GM23338 (cell line): ENCODE data around the gene ITIH5. TPM values are rescaled to one million over a fixed set of nuclear protein-coding genes. Genes with fewer than 3 reads are reported as not detected.

Experiments
- ATAC-seq: fragments of 200-7000 bp; cut with Tn5 transposase; 3 replicates; pipeline ENCODE4 v1.9.1; 2020
- DNase-seq: peaks from one replicate; pipeline ENCODE4 v3.0.0-alpha.2; 2015; ENCODE audit warnings: low spot score
- H2AFZ ChIP-seq: fragments of 200-600 bp; sonication (generic); 2 replicates; pipeline ENCODE4 v1.8.0; 2016; ENCODE audit warnings: antibody characterized with exemption, mild to moderate bottlenecking, moderate library complexity
- H3F3A ChIP-seq: fragments of 200-600 bp; sonication (generic); replicated peaks from 2 replicates; pipeline ENCODE4 v1.8.0; 2017; ENCODE audit warnings: antibody characterized with exemption, mixed run types, low read depth
- H3K27ac ChIP-seq: fragments of 200-600 bp; sonication (generic); 2 replicates; pipeline ENCODE4 v1.6.1; 2016; ENCODE audit warnings: low read depth
- H3K27me3 ChIP-seq: fragments of 200-600 bp; sonication (generic); 2 replicates; pipeline ENCODE4 v1.8.0; 2016; ENCODE audit warnings: mild to moderate bottlenecking, mixed run types, moderate library complexity; ENCODE audit not compliant: insufficient read depth
- H3K36me3 ChIP-seq: fragments of 200-600 bp; sonication (generic); 2 replicates; pipeline ENCODE4 v1.8.0; 2016; ENCODE audit warnings: mild to moderate bottlenecking; ENCODE audit not compliant: insufficient read depth
- H3K4me1 ChIP-seq: fragments of 200-600 bp; sonication (generic); 2 replicates; pipeline ENCODE4 v1.8.0; 2016; ENCODE audit warnings: mild to moderate bottlenecking, moderate library complexity; ENCODE audit not compliant: insufficient read depth
- H3K4me2 ChIP-seq: fragments of 200-600 bp; sonication (generic); 2 replicates; pipeline ENCODE4 v1.7.1; 2017; ENCODE audit warnings: mixed run types
- H3K4me3 ChIP-seq: fragments of 200-600 bp; sonication (generic); 2 replicates; pipeline ENCODE4 v1.6.1; 2016; ENCODE audit warnings: mixed run types
- H3K79me2 ChIP-seq: fragments of 200-600 bp; sonication (generic); replicated peaks from 2 replicates; pipeline ENCODE4 v1.8.0; 2017; ENCODE audit warnings: mild to moderate bottlenecking; ENCODE audit not compliant: insufficient read depth
- H3K9me2 ChIP-seq: fragments of 200-600 bp; sonication (generic); 2 replicates; pipeline ENCODE4 v1.8.0; 2017; ENCODE audit not compliant: insufficient read depth
- H4K20me1 ChIP-seq: fragments of 200-600 bp; sonication (generic); replicated peaks from 2 replicates; pipeline ENCODE4 v1.8.0; 2017; ENCODE audit warnings: mild to moderate bottlenecking; ENCODE audit not compliant: insufficient read depth
- H3K27ac Mint-ChIP-seq: 2 replicates; pipeline ENCODE4 v1.8.0; 2020; ENCODE audit warnings: inconsistent platforms, mild to moderate bottlenecking, moderate library complexity, mixed read lengths
- H3K27me3 Mint-ChIP-seq: 3 replicates; pipeline ENCODE4 v1.8.0; 2022; ENCODE audit warnings: low read depth, mild to moderate bottlenecking, moderate library complexity, mixed read lengths, inconsistent platforms; ENCODE audit not compliant: insufficient read depth, poor library complexity
- H3K36me3 Mint-ChIP-seq: 3 replicates; pipeline ENCODE4 v1.8.0; 2021; ENCODE audit warnings: low read depth, mild to moderate bottlenecking, inconsistent platforms, moderate library complexity, mixed read lengths
- H3K4me1 Mint-ChIP-seq: 3 replicates; pipeline ENCODE4 v1.8.0; 2020; ENCODE audit warnings: mild to moderate bottlenecking, inconsistent platforms, mixed read lengths
- H3K4me3 Mint-ChIP-seq: 3 replicates; pipeline ENCODE4 v1.8.0; 2021; ENCODE audit warnings: moderate library complexity, mild to moderate bottlenecking, inconsistent platforms, mixed read lengths
- H3K9me3 Mint-ChIP-seq: 3 replicates; pipeline ENCODE4 v1.8.0; 2020; ENCODE audit warnings: moderate library complexity, mild to moderate bottlenecking, inconsistent platforms, mixed read lengths
- CREB1 ChIP-seq: fragments of 250-450 bp; sonication (Bioruptor Pico); IDR thresholded peaks from 2 replicates; pipeline ENCODE4 v1.5.0; 2020; ENCODE audit warnings: low read depth, mild to moderate bottlenecking, moderate library complexity
- CTCF ChIP-seq, 2 experiments: fragments of 200-600 bp in 1 of 2; sonication (generic) in 1 of 2; conservative IDR thresholded peaks; 2 replicates each; pipeline versions ENCODE4 v1.5.1 to v1.6.1; 2016 to 2017; ENCODE audit warnings: antibody characterized with exemption in 2 of 2, low read depth in 2 of 2, mild to moderate bottlenecking in 2 of 2, moderate library complexity in 1 of 2
- EZH2 ChIP-seq: fragments of 200-600 bp; sonication (generic); IDR thresholded peaks from one replicate; pipeline ENCODE4 v1.8.0; 2017; ENCODE audit warnings: antibody characterized with exemption, mild to moderate bottlenecking, low read depth; ENCODE audit not compliant: unreplicated experiment
- POLR2AphosphoS5 ChIP-seq: IDR thresholded peaks from 2 replicates; pipeline ENCODE4 v1.6.1; 2016; ENCODE audit warnings: antibody characterized with exemption, low read depth
- ZNF114 ChIP-seq: fragments of 250-450 bp; sonication (Bioruptor Pico); IDR thresholded peaks from 2 replicates; pipeline ENCODE4 v1.5.0; 2020; ENCODE audit warnings: mild to moderate bottlenecking, moderate library complexity
- ZNF462 ChIP-seq: fragments of 250-450 bp; sonication (Bioruptor Pico); IDR thresholded peaks from 2 replicates; pipeline ENCODE4 v1.5.0; 2020; ENCODE audit warnings: mild to moderate bottlenecking, moderate library complexity
- polyA plus RNA-seq: library from polyadenylated mRNA; unstranded; fragments of >200 nt; fragmentation: Nextera tagmentation; extraction: Ambion mirVana; gene quantifications from 2 replicates; pipeline ENCODE4 v1.2.1, GENCODE V29; 2016
- total RNA-seq: library from RNA; depleted of rRNA; stranded (reverse); fragments of >200 nt; shearing (Covaris generic); gene quantifications from 2 replicates; pipeline ENCODE4 v1.2.3, GENCODE V29; 2014
- TF ChIP-seq, protein P1 (sequence below): IDR thresholded peaks from one replicate; pipeline ENCODE4 v1.6.1; 2018; ENCODE audit warnings: antibody characterized with exemption; ENCODE audit not compliant: unreplicated experiment

The ITIH5 gene
- total and polyA plus RNA-seq, 2 experiments from 2014 or later, result 0.99 to 2.2 TPM

- TF ChIP-seq, protein P1, sequence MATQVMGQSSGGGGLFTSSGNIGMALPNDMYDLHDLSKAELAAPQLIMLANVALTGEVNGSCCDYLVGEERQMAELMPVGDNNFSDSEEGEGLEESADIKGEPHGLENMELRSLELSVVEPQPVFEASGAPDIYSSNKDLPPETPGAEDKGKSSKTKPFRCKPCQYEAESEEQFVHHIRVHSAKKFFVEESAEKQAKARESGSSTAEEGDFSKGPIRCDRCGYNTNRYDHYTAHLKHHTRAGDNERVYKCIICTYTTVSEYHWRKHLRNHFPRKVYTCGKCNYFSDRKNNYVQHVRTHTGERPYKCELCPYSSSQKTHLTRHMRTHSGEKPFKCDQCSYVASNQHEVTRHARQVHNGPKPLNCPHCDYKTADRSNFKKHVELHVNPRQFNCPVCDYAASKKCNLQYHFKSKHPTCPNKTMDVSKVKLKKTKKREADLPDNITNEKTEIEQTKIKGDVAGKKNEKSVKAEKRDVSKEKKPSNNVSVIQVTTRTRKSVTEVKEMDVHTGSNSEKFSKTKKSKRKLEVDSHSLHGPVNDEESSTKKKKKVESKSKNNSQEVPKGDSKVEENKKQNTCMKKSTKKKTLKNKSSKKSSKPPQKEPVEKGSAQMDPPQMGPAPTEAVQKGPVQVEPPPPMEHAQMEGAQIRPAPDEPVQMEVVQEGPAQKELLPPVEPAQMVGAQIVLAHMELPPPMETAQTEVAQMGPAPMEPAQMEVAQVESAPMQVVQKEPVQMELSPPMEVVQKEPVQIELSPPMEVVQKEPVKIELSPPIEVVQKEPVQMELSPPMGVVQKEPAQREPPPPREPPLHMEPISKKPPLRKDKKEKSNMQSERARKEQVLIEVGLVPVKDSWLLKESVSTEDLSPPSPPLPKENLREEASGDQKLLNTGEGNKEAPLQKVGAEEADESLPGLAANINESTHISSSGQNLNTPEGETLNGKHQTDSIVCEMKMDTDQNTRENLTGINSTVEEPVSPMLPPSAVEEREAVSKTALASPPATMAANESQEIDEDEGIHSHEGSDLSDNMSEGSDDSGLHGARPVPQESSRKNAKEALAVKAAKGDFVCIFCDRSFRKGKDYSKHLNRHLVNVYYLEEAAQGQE, result no peak
Observed at GRCh38 chr10:7608001-7608400, 58.8 kb downstream of the ITIH5 start (continued).

DNA sequence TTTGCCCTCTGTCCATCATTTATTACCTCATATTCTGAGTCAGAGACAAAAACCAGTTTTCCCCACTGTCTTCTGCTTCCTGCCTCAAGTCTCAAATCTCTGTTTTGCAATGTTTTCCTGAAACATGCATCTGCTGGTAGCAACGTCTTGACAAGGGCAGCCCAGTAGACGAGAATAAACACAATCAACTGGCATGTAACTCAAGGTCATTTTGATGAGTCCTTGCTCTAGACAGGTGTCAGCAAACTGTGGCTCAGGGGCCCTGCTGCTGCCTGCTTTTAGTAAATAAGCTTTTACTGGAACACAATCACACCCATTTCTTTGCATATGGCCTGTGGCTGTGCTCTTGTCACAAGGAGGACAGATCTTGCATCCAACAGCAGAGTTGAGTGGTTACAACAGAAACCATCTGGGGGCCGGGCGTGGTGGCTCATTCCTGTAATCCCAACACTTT is 59.8 kb downstream of the ITIH5 start:
- DNase-seq (no peak), ATAC-seq (no peak)
- Mint-ChIP-seq H3K36me3 (no peaks in the 10 kb centered on the region; the same call in 2 of the 3 replicates), H3K4me1 (no peaks in the 10 kb centered on the region), H3K9me3 (peaks cover 2% of the 10 kb centered on the region; the same call in 1 of the 3 replicates), H3K27me3 (no peaks in the 10 kb centered on the region), H3K4me3 (no peak overlapping the region), H3K27ac (no peak overlapping the region)
- Histone ChIP-seq H3F3A (no peaks in the 10 kb centered on the region), H3K79me2 (no peaks in the 10 kb centered on the region), H3K9me2 (no peaks in the 10 kb centered on the region), H3K27me3 (no peaks in the 10 kb centered on the region), H3K36me3 (no peaks in the 10 kb centered on the region), H3K4me2 (no peak overlapping the region), H3K27ac (no peak overlapping the region), H4K20me1 (no peaks in the 10 kb centered on the region), H3K4me1 (no peaks in the 10 kb centered on the region), H3K4me3 (no peak overlapping the region), H2AFZ (no peak overlapping the region)
- TF ChIP-seq POLR2AphosphoS5, result no peak
- TF ChIP-seq ZNF114, result no peak
- TF ChIP-seq EZH2, result no peak
- no peak for TF ChIP-seq CREB1 (CRISPR knock-in tag)
- no peak for TF ChIP-seq ZNF462 (CRISPR knock-in tag)
- no peak for TF ChIP-seq CTCF (conservative IDR thresholded peaks at IDR 0.05; ENCODE audit: low read depth in 2 of 2)
